NCI-H2081 (cell line): ENCODE results near the gene CBX1.
"Not testable (repeated sequence)": the region's sequence is repeated elsewhere in the genome, so short reads cannot be mapped to it uniquely, and the experiment has no call there.

Experiments
- DNase-seq, 2 experiments: peaks; one replicate each; lab custom pipeline; 2025; lab: John Stamatoyannopoulos, UW

CBX1 gene

GRCh38 chr17:48123111-48123510 is 21.8 kb upstream of the CBX1 start:
- no peak for DNase-seq

GRCh38 chr17:48122665-48123045 is 21.4 kb upstream of the CBX1 start:
- no peak for DNase-seq

- no peak for DNase-seq
Observed at GRCh38 chr17:48121923-48122664, 20.8 kb upstream of the CBX1 start.

- DNase-seq, result no peak
Observed at GRCh38 chr17:48113201-48113676, 12.0 kb upstream of the CBX1 start.

GRCh38 chr17:48111937-48112241 is 10.6 kb upstream of the CBX1 start:
- DNase-seq, result no peak

GRCh38 chr17:48110761-48111160 is 9.5 kb upstream of the CBX1 start:
- peak in 1 of 2 experiments; percentile 44 for DNase-seq

GRCh38 chr17:48107137-48108055 is 6.1 kb upstream of the CBX1 start, which contains the start of gene SNX11:
Gene SNX11, plus strand, starts transcription at chr17:48107766. Its CDS starts 4,278 bp downstream, at chr17:48112044.
- DNase-seq, result peak; percentile 94 to 97

GRCh38 chr17:48106802-48107136 is 5.5 kb upstream of the CBX1 start:
- DNase-seq, result no peak

GRCh38 chr17:48104440-48104839 is 3.2 kb upstream of the CBX1 start:
- no peak for DNase-seq

GRCh38 chr17:48102798-48103715 is 1.8 kb upstream of the CBX1 start:
- no peak for DNase-seq

- DNase-seq, result no peak
Observed at GRCh38 chr17:48102043-48102750, 919 bp upstream of the CBX1 start.

GRCh38 chr17:48100591-48101011 is 677 bp downstream of the CBX1 start:
- peak; percentile 71 to 78 for DNase-seq

GRCh38 chr17:48100160-48100559 is 1.1 kb downstream of the CBX1 start:
- DNase-seq, result no peak

GRCh38 chr17:48095611-48096010 is 5.7 kb downstream of the CBX1 start:
- DNase-seq, result no peak

GRCh38 chr17:48093341-48094045 is 7.8 kb downstream of the CBX1 start:
- no peak for DNase-seq

- no peak for DNase-seq
Observed at GRCh38 chr17:48084932-48085331, 16.3 kb downstream of the CBX1 start.

GRCh38 chr17:48081858-48082257 is 19.4 kb downstream of the CBX1 start:
- no peak for DNase-seq

GRCh38 chr17:48077152-48077551 is 24.1 kb downstream of the CBX1 start:
- not testable (repeated sequence) for DNase-seq

GRCh38 chr17:48074322-48075081 is 26.8 kb downstream of the CBX1 start:
- peak; percentile 76 to 78 for DNase-seq

GRCh38 chr17:48073566-48074094 is 27.6 kb downstream of the CBX1 start:
- not testable (repeated sequence) for DNase-seq
